ENCODE results near the gene UNC119.

UNC119 gene

DNA sequence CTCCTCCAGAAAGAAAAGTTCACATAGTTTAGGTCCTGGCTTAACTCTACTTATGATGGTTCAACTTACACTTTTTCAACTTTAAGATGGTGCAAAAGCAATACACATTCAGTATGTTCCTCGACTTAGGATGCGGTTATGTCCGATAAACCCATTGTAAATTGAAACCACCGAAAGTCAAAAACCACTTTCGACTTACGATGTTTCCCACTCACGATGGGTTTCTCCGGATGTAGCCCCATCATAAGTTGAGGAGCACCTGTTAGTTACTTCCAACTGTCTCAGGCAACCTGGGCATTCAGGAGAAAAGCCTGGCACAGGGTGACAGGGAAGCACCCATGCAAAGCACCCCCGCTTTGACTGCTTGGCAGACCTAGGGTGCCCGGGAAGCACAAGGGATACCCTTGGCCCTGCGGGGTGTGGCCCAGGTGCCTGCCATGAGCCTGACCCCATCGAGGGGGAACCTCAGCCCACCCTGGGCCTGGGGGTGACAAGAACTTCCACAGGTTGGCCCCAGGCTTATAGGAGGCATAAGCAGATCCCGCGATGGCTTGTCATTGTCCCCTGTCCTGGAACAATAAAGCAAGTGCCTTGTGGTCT is 14.0 kb downstream of the UNC119 start:
- H3K79me2 ChIP-seq (ENCODE audit: insufficient read depth, low read length), result no peaks in the 10 kb centered on the region
- no peaks in the 10 kb centered on the region for H3K36me3 ChIP-seq (ENCODE audit: insufficient read depth, low read length)
- TF ChIP-seq EZH2 (IDR thresholded peaks at IDR 0.05; ENCODE audit: borderline replicate concordance, low read length), result no peak
- TF ChIP-seq, protein P1, sequence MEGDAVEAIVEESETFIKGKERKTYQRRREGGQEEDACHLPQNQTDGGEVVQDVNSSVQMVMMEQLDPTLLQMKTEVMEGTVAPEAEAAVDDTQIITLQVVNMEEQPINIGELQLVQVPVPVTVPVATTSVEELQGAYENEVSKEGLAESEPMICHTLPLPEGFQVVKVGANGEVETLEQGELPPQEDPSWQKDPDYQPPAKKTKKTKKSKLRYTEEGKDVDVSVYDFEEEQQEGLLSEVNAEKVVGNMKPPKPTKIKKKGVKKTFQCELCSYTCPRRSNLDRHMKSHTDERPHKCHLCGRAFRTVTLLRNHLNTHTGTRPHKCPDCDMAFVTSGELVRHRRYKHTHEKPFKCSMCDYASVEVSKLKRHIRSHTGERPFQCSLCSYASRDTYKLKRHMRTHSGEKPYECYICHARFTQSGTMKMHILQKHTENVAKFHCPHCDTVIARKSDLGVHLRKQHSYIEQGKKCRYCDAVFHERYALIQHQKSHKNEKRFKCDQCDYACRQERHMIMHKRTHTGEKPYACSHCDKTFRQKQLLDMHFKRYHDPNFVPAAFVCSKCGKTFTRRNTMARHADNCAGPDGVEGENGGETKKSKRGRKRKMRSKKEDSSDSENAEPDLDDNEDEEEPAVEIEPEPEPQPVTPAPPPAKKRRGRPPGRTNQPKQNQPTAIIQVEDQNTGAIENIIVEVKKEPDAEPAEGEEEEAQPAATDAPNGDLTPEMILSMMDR (IDR thresholded peaks at IDR 0.05; ENCODE audit: low read length), result no peak
- H3K4me3 ChIP-seq (ENCODE audit: low read depth, low read length, poor library complexity, severe bottlenecking), result no peak overlapping the region
- no peaks in the 10 kb centered on the region for H3K4me1 ChIP-seq (ENCODE audit: insufficient read depth, low read length, severe bottlenecking)
- H3K27ac ChIP-seq (ENCODE audit: low read depth, low read length, poor library complexity, severe bottlenecking), result no peak overlapping the region
- no peaks in the 10 kb centered on the region; the same call in 1 of the 2 replicates for H3K27me3 ChIP-seq (ENCODE audit: insufficient read depth, low read length)
- no peaks in the 10 kb centered on the region for H3K9me3 ChIP-seq (ENCODE audit: low read length)
- H3K9ac ChIP-seq (ENCODE audit: low read length), result no peak overlapping the region
- no peaks in the 10 kb centered on the region for H4K20me1 ChIP-seq (ENCODE audit: insufficient read depth, low read length)
- no peaks in the 10 kb centered on the region for H3K9me2 ChIP-seq (ENCODE audit: low read depth, low read length)
- H3F3A ChIP-seq (ENCODE audit: insufficient read depth, low read length), result no peaks in the 10 kb centered on the region
- H3K4me2 ChIP-seq (ENCODE audit: low read length), result no peak overlapping the region
- H2AFZ ChIP-seq (ENCODE audit: low read length), result no peak overlapping the region

DNA sequence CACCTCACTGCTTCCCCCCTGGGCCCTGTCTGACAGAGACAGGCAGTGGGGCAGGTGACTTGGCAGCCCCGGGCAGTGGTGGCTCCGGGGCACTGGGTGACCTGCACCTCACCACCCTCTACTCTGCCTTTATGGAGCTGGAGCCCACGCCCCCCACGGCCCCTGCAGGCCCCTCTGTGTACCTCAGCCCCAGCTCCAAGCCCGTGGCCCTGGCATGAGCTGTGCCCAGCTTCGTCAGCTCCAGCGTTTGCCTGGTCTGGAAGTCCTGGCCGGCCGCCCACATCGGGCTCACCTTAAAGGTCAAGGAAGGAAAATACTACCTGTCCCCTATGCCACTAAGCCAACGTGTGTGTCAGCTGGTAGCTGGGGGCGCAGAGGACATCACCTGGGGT is 15.2 kb downstream of the UNC119 start:
- H3K27ac ChIP-seq (ENCODE audit: low read depth, low read length, poor library complexity, severe bottlenecking), result no peak overlapping the region

GRCh38 chr17:28536532-28537218 is 15.7 kb downstream of the UNC119 start:
- no peaks in the 10 kb centered on the region for H3K4me1 ChIP-seq (ENCODE audit: insufficient read depth, low read length, severe bottlenecking)
- H3K9me2 ChIP-seq (ENCODE audit: low read depth, low read length), result no peaks in the 10 kb centered on the region
- TF ChIP-seq EZH2 (IDR thresholded peaks at IDR 0.05; ENCODE audit: borderline replicate concordance, low read length), result no peak
- TF ChIP-seq, protein P1 (IDR thresholded peaks at IDR 0.05; ENCODE audit: low read length), result no peak
- H4K20me1 ChIP-seq (ENCODE audit: insufficient read depth, low read length), result no peaks in the 10 kb centered on the region
- no peak overlapping the region for H3K27ac ChIP-seq (ENCODE audit: low read depth, low read length, poor library complexity, severe bottlenecking)
- H3K9ac ChIP-seq (ENCODE audit: low read length), result no peak overlapping the region
- no peaks in the 10 kb centered on the region for H3K79me2 ChIP-seq (ENCODE audit: insufficient read depth, low read length)
- H2AFZ ChIP-seq (ENCODE audit: low read length), result no peak overlapping the region
- H3K36me3 ChIP-seq (ENCODE audit: insufficient read depth, low read length), result no peaks in the 10 kb centered on the region
- H3F3A ChIP-seq (ENCODE audit: insufficient read depth, low read length), result no peaks in the 10 kb centered on the region
- H3K4me2 ChIP-seq (ENCODE audit: low read length), result no peak overlapping the region
- H3K9me3 ChIP-seq (ENCODE audit: low read length), result no peaks in the 10 kb centered on the region
- no peak overlapping the region for H3K4me3 ChIP-seq (ENCODE audit: low read depth, low read length, poor library complexity, severe bottlenecking)
- H3K27me3 ChIP-seq (ENCODE audit: insufficient read depth, low read length), result peaks cover 3% of the 10 kb centered on the region

More for the DNA sequence above, 15.2 kb downstream of the UNC119 start:
- Histone ChIP-seq H2AFZ (ENCODE audit: low read length) (no peak overlapping the region), H3K36me3 (ENCODE audit: insufficient read depth, low read length) (no peaks in the 10 kb centered on the region), H3K9ac (ENCODE audit: low read length) (no peak overlapping the region), H3K4me3 (ENCODE audit: low read depth, low read length, poor library complexity, severe bottlenecking) (no peak overlapping the region), H3K4me1 (ENCODE audit: insufficient read depth, low read length, severe bottlenecking) (no peaks in the 10 kb centered on the region), H3K9me2 (ENCODE audit: low read depth, low read length) (no peaks in the 10 kb centered on the region), H3K9me3 (ENCODE audit: low read length) (no peaks in the 10 kb centered on the region), H3K4me2 (ENCODE audit: low read length) (no peak overlapping the region), H3K27me3 (ENCODE audit: insufficient read depth, low read length) (no peaks in the 10 kb centered on the region; the same call in 1 of the 2 replicates), H3K79me2 (ENCODE audit: insufficient read depth, low read length) (no peaks in the 10 kb centered on the region), H4K20me1 (ENCODE audit: insufficient read depth, low read length) (no peaks in the 10 kb centered on the region), H3F3A (ENCODE audit: insufficient read depth, low read length) (no peaks in the 10 kb centered on the region)
- TF ChIP-seq, protein P1 (IDR thresholded peaks at IDR 0.05; ENCODE audit: low read length), result no peak
- no peak for TF ChIP-seq EZH2 (IDR thresholded peaks at IDR 0.05; ENCODE audit: borderline replicate concordance, low read length)

Measured in OCI-LY1 (cell line).